ENCODE results near the gene DST. TPM values are rescaled to one million over a fixed set of nuclear protein-coding genes. Genes with fewer than 3 reads are reported as not detected.

DST gene
- total RNA-seq, 1 donor from 2014 or later, result 259 TPM

DNA sequence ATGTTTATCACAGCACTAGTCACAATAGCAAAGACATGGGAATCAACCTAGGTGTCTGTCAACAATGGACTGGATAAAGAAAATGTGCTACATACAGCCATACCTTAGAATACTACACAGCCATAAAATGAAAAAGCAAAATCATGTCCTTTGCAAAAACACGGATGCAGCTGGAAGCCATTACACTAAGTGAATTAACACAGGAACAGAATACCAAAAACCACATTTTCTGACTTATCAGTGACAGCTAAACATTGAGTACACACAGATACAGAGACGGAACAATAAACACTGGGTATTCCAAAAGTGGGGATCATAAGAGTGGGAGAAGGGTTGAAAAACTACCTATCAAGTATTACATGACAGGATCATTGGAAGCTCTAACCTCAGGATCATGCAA lies 43.3 kb upstream of the DST start:
- Histone ChIP-seq H3K27ac (no peak overlapping the region), H3K27me3 (no peaks in the 10 kb centered on the region), H2AFZ (replicated peaks) (no peak overlapping the region), H3K4me3 (no peak overlapping the region), H3K79me2 (ENCODE audit: low read depth) (peaks cover 47% of the 10 kb centered on the region), H3K4me2 (no peak overlapping the region), H3F3A (ENCODE audit: low read depth) (no peaks in the 10 kb centered on the region), H3K9me3 (ENCODE audit: low read depth) (no peaks in the 10 kb centered on the region), H3K4me1 (peaks cover 6% of the 10 kb centered on the region), H3K36me3 (no peaks in the 10 kb centered on the region), H4K20me1 (ENCODE audit: low read depth) (peaks cover 53% of the 10 kb centered on the region), H3K9ac (no peak overlapping the region)
- H3K4me3 Mint-ChIP-seq, result no peak overlapping the region
- H3K27me3 Mint-ChIP-seq (ENCODE audit: insufficient read depth, low read depth), result no peaks in the 10 kb centered on the region
- TF ChIP-seq EZH2phosphoT487 (IDR thresholded peaks at IDR 0.05), result no peak
- TF ChIP-seq CTCF (IDR thresholded peaks at IDR 0.05), result no peak
- no peak for TF ChIP-seq EZH2 (IDR thresholded peaks at IDR 0.05)
- peaks cover 12% of the 10 kb centered on the region for H3K36me3 Mint-ChIP-seq
- no peak overlapping the region for H3K27ac Mint-ChIP-seq
- no peak for DNase-seq (ENCODE audit: low spot score)
- no peaks in the 10 kb centered on the region for H3K4me1 Mint-ChIP-seq
- no peaks in the 10 kb centered on the region for H3K9me3 Mint-ChIP-seq

DNA sequence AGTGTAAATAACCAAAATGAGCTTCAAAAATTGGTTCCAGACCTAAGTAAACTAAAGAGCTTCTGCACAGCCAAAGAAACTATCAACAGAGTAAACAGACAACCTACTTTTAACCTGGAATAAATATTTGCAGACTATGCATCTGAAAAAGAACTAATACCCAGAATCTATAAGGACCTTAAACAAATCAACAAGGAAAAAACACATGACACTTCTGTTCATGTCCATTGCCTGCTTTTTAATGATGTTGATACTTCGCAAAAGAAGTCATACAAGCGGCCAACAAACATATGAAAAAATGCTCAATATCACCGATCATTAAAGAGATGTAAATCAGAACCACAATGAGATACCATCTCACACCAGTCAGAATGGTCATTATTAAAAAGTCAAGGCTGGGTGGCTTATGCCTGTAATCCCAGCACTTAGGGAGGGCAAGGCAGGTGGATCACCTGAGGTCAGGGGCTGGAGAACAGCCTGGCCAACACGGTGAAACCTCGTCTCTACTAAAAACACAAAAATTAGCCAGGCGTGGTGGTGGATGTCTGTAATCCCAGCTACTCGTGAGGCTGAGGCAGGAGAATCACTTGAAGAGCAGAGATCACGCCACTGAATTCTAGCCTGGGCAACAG lies 42.5 kb upstream of the DST start:
- Histone ChIP-seq H3K9ac (no peak overlapping the region), H3K27ac (no peak overlapping the region), H3F3A (ENCODE audit: low read depth) (no peaks in the 10 kb centered on the region), H3K4me1 (peaks cover 6% of the 10 kb centered on the region), H3K27me3 (no peaks in the 10 kb centered on the region), H3K4me3 (no peak overlapping the region), H4K20me1 (ENCODE audit: low read depth) (peaks cover 56% of the 10 kb centered on the region), H3K4me2 (no peak overlapping the region), H3K9me3 (ENCODE audit: low read depth) (no peaks in the 10 kb centered on the region), H3K79me2 (ENCODE audit: low read depth) (peaks cover 47% of the 10 kb centered on the region), H3K36me3 (no peaks in the 10 kb centered on the region), H2AFZ (replicated peaks) (no peak overlapping the region)
- Mint-ChIP-seq H3K9me3 (no peaks in the 10 kb centered on the region), H3K27ac (no peak overlapping the region), H3K4me3 (no peak overlapping the region), H3K4me1 (no peaks in the 10 kb centered on the region), H3K27me3 (ENCODE audit: insufficient read depth, low read depth) (no peaks in the 10 kb centered on the region), H3K36me3 (peaks cover 12% of the 10 kb centered on the region)
- no peak for DNase-seq (ENCODE audit: low spot score)
- TF ChIP-seq EZH2phosphoT487 (IDR thresholded peaks at IDR 0.05) (no peak), CTCF (IDR thresholded peaks at IDR 0.05) (no peak), EZH2 (IDR thresholded peaks at IDR 0.05) (no peak)

GRCh38 chr6:56684342-56685101 lies 41.8 kb upstream of the DST start:
- Histone ChIP-seq H3K27ac (no peak overlapping the region), H3K79me2 (ENCODE audit: low read depth) (peaks cover 48% of the 10 kb centered on the region), H2AFZ (replicated peaks) (no peak overlapping the region), H3K4me2 (no peak overlapping the region), H4K20me1 (ENCODE audit: low read depth) (peaks cover 49% of the 10 kb centered on the region), H3K9ac (no peak overlapping the region), H3K27me3 (no peaks in the 10 kb centered on the region), H3K9me3 (ENCODE audit: low read depth) (no peaks in the 10 kb centered on the region), H3F3A (ENCODE audit: low read depth) (no peaks in the 10 kb centered on the region), H3K4me1 (peaks cover 6% of the 10 kb centered on the region), H3K4me3 (no peak overlapping the region), H3K36me3 (no peaks in the 10 kb centered on the region)
- no peak for DNase-seq (ENCODE audit: low spot score)
- H3K36me3 Mint-ChIP-seq, result peaks cover 12% of the 10 kb centered on the region
- H3K27me3 Mint-ChIP-seq (ENCODE audit: insufficient read depth, low read depth), result no peaks in the 10 kb centered on the region
- TF ChIP-seq CTCF (IDR thresholded peaks at IDR 0.05) (no peak), EZH2 (IDR thresholded peaks at IDR 0.05) (no peak), EZH2phosphoT487 (IDR thresholded peaks at IDR 0.05) (no peak)
- no peak overlapping the region for H3K4me3 Mint-ChIP-seq
- H3K9me3 Mint-ChIP-seq, result no peaks in the 10 kb centered on the region
- no peaks in the 10 kb centered on the region for H3K4me1 Mint-ChIP-seq
- no peak overlapping the region for H3K27ac Mint-ChIP-seq
